Ectodermal cell (in vitro differentiated cells): ENCODE measurements around the gene LHPP.

Experiments
- H3K27ac ChIP-seq: 2 replicates; pipeline ENCODE4 v1.7.0; 2013; ENCODE audit warnings: mild to moderate bottlenecking, low read depth, low read length; ENCODE audit not compliant: insufficient read depth, poor library complexity, severe bottlenecking
- H3K27me3 ChIP-seq: 2 replicates; pipeline ENCODE4 v1.7.0; 2013; ENCODE audit warnings: mild to moderate bottlenecking, low read length; ENCODE audit not compliant: insufficient read depth, control insufficient read depth, poor library complexity, severe bottlenecking
- H3K36me3 ChIP-seq: one replicate; pipeline ENCODE4 v1.7.0; 2013; ENCODE audit warnings: low read length; ENCODE audit not compliant: control insufficient read depth, insufficient read depth
- H3K4me1 ChIP-seq: one replicate; pipeline ENCODE4 v1.7.0; 2013; ENCODE audit warnings: low read length; ENCODE audit not compliant: control insufficient read depth, insufficient read depth
- H3K4me3 ChIP-seq: 2 replicates; pipeline ENCODE4 v1.7.0; 2013; ENCODE audit warnings: low read depth, low read length, control low read depth; ENCODE audit not compliant: insufficient read depth
- H3K9me3 ChIP-seq: 2 replicates; pipeline ENCODE4 v1.7.0; 2013; ENCODE audit warnings: mild to moderate bottlenecking, low read length, moderate library complexity; ENCODE audit not compliant: control insufficient read depth
- WGBS, 2 experiments: methylation state at CpG; one replicate each; pipeline ENCODE4 v1.1.7; 2013; ENCODE audit warnings: missing lambda C conversion rate in 2 of 2; 5-methylcytosine and 5-hydroxymethylcytosine counted together

The LHPP gene

GRCh38 chr10:124569623-124570470 is 108.2 kb downstream of the LHPP start:
- no peaks in the 10 kb centered on the region for H3K36me3 ChIP-seq
- no peak overlapping the region for H3K4me3 ChIP-seq
- 94 to 96% methylated on average over 11 of the region's 11 CpGs for WGBS, 2 experiments
- no peaks in the 10 kb centered on the region for H3K27me3 ChIP-seq
- H3K9me3 ChIP-seq = no peaks in the 10 kb centered on the region
- no peak overlapping the region for H3K27ac ChIP-seq
- peaks cover 16% of the 10 kb centered on the region for H3K4me1 ChIP-seq

GRCh38 chr10:124570646-124571045 is 109.0 kb downstream of the LHPP start:
- Histone ChIP-seq H3K36me3 (no peaks in the 10 kb centered on the region), H3K4me1 (peaks cover 8% of the 10 kb centered on the region), H3K27ac (no peak overlapping the region), H3K9me3 (no peaks in the 10 kb centered on the region), H3K27me3 (no peaks in the 10 kb centered on the region), H3K4me3 (no peak overlapping the region)
- 94 to 96% methylated on average over 9 of the region's 9 CpGs for WGBS, 2 experiments

- WGBS, 2 experiments = 96 to 97% methylated on average over 10 to 11 of the region's 11 CpGs
- Histone ChIP-seq H3K9me3 (no peaks in the 10 kb centered on the region), H3K4me1 (peaks cover 6% of the 10 kb centered on the region), H3K27ac (no peak overlapping the region), H3K4me3 (no peak overlapping the region), H3K36me3 (no peaks in the 10 kb centered on the region), H3K27me3 (no peaks in the 10 kb centered on the region)
Measured at GRCh38 chr10:124572751-124573150, 111.1 kb downstream of the LHPP start.

- WGBS, 2 experiments = 89 to 91% methylated on average over 31 of the region's 31 CpGs
- H3K36me3 ChIP-seq = no peaks in the 10 kb centered on the region
- peaks cover 6% of the 10 kb centered on the region for H3K4me1 ChIP-seq
- no peaks in the 10 kb centered on the region for H3K9me3 ChIP-seq
- no peak overlapping the region for H3K4me3 ChIP-seq
- no peak overlapping the region for H3K27ac ChIP-seq
- H3K27me3 ChIP-seq = no peaks in the 10 kb centered on the region
Measured at GRCh38 chr10:124573726-124574455, 112.3 kb downstream of the LHPP start.

GRCh38 chr10:124574456-124575070 is 112.9 kb downstream of the LHPP start:
- Histone ChIP-seq H3K4me1 (peaks cover under 1% of the 10 kb centered on the region), H3K36me3 (no peaks in the 10 kb centered on the region), H3K9me3 (no peaks in the 10 kb centered on the region), H3K27me3 (no peaks in the 10 kb centered on the region), H3K4me3 (no peak overlapping the region), H3K27ac (no peak overlapping the region)
- 91 to 93% methylated on average over 14 of the region's 14 CpGs for WGBS, 2 experiments

GRCh38 chr10:124575107-124576035 is 113.7 kb downstream of the LHPP start:
- 88 to 89% methylated on average over 22 of the region's 22 CpGs for WGBS, 2 experiments
- no peaks in the 10 kb centered on the region for H3K27me3 ChIP-seq
- no peaks in the 10 kb centered on the region for H3K4me1 ChIP-seq
- H3K27ac ChIP-seq = no peak overlapping the region
- no peaks in the 10 kb centered on the region for H3K36me3 ChIP-seq
- no peak overlapping the region for H3K4me3 ChIP-seq
- no peaks in the 10 kb centered on the region for H3K9me3 ChIP-seq

GRCh38 chr10:124576526-124577420 is 115.2 kb downstream of the LHPP start:
- Histone ChIP-seq H3K4me3 (no peak overlapping the region), H3K4me1 (no peaks in the 10 kb centered on the region), H3K27me3 (no peaks in the 10 kb centered on the region), H3K9me3 (no peaks in the 10 kb centered on the region), H3K27ac (no peak overlapping the region), H3K36me3 (no peaks in the 10 kb centered on the region)
- WGBS, 2 experiments = 82 to 84% methylated on average over 19 to 20 of the region's 20 CpGs

- H3K27ac ChIP-seq = no peak overlapping the region
- H3K27me3 ChIP-seq = no peaks in the 10 kb centered on the region
- no peaks in the 10 kb centered on the region for H3K9me3 ChIP-seq
- H3K4me3 ChIP-seq = no peak overlapping the region
- H3K36me3 ChIP-seq = no peaks in the 10 kb centered on the region
- WGBS, 2 experiments = 86 to 90% methylated on average over 3 of the region's 3 CpGs
- no peaks in the 10 kb centered on the region for H3K4me1 ChIP-seq
Measured at GRCh38 chr10:124577651-124578050, 116.0 kb downstream of the LHPP start.
